GM19372 (cell line): ENCODE results near the gene CATSPER4.

ENCODE experiments used
- ATAC-seq: cut with Tn5 transposase; IDR thresholded peaks from one replicate; pipeline ENCODE4 v1.9.1; 2021; ENCODE audit warnings: mild to moderate bottlenecking, low read depth, moderate library complexity; ENCODE audit not compliant: unreplicated experiment

Gene CATSPER4

DNA sequence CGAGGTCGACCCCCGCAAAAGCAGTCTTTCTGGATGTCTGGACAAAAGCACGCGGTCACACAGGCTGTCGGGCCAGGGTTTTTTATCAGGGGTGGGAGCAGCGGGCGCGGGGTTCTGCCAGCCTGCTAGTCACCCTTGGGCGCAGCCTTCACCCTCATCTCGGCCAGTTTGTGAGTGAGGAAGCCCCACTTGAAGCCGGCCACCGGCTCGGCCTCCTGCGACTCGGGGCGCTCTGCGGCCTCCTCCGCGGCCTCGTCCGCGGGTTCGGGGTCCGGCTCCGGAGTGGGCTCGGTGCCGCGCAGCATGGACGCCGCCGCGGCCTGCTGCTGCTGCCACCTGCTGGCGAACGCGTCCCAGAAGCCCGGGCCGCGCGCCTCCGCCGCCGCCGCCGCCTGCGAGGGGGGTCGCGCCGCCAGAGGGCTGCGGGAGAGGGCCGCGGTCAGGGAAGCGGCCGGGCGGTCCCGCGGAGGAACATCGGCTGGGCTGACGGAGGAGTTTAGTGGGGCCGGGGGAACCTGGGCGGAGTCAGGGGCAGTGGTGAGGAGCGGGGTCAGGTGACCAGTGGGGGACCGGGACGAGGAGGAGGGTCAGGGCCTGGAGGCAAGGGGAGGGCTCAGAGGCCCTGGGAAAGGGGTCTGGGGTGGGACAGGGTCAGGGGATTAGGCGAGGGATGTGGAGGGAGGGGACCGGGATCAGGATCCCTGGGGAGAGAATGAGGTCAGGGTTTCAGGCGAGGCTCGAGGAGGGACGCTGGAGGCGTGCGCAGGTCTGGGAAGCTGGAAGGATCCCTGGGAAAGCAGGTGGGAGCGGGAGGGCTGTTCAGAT, 26.2 kb upstream of the CATSPER4 start:
- ATAC-seq, result no peak

DNA sequence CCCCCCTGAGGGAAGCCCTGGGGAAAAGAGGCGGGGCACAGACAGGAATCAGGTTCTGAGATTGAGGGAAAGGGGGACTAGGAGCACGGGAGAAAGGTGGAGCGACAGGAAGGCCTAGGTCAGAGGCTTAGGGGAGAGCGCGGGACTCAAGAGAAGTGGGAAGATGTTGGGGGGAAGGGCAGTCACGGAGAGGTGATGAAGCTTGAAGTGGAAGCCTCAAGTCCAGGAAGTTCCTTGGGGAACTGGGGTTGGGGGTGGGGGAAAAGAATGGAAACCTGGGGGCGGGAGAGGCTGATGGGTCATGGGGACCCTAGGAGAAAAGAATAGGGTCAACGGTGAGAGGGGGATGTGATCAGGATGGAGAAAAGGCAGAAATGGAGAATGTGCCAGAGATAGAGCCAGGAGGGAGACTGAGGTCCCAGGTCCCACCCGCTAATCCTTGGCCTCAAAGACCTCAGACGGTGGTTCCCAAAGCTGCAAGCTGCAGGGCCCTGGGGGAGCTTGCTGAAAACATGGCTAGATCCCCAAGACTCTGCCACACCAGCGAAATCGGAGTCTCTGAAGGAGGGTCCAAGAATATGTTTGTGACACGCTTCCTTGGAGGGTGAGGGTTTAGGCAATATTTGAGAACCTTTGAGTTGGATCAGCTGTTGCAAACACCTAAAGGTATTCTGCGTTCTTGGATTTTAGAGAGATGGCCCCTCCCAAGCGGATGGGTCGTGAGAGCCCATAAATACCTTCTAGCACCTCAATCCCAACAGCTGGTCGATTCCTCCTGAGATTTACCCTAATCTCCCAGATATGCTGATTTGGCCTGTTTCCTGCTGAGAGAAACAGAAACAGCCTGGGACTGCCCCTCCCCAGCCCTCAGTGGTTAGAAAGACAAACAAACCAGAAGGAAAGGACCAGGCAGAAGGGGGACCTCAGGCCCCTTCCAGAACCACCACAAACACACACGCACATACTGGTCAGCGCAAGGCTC, 25.2 kb upstream of the CATSPER4 start:
- no peak for ATAC-seq

DNA sequence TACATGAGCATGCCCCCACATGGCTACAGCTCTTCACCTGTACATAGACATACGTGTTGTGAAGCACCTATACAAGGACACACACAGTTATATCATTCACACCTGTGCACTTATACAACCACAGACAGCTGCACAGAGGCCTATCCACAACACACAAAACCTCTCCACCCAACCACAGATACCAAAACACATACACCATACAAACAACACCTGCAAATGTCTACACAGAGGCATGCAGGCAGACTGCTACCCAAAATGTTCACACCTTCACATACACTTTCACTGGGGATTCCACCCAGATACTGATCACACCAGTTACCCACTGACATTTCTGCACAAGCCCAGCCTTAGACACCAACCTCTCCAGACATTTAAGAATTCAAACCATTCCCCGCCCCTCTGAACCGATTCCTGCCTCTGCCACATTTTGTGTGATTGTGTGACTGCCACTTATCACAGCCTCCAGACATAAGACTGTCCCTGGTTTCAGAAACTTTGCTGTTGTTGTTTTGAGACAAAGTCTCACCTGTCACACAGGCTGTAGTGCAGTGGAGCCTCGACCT, 23.6 kb upstream of the CATSPER4 start:
- no peak for ATAC-seq

DNA sequence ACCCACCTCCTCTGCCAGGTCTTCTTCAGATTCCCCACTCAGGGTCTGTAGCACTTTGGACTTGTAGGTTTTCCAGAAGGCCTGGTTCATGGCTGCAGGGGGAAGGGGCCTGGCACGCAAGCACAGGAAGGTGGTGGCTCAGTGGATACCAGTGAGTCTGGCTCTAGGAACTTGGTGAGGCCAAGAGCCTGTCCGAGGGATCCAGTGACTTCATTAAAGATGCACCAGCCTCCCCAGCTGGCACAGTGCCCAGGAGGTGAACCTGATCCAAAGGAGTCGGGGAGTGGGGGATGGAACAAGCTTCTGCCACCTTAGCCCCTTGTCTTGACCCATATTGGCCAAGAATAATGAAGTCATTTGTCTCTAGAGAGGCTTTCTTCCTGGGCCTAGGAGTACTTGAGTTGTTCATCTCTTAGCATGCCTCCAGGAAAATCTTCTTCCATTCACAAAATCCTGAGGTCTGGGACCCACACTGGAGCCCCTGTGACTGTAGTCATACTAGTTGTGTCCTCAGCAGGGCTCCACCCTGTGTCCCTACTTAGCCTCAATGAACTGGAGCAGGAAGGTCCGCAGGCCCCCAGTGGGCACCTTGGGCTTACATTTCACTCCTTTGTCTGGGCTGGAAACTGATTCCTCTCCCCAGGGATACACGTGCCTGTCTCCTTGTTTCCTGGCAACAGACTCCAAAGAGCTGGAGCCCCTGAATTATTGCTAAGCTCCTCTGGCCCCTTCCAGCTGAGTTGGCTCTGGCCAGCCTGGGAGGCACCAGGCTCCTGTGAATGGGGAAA, 21.8 kb upstream of the CATSPER4 start, which contains the start of gene C1orf232:
Gene C1orf232 (minus strand): TSS at position 554 of the 788 bp plus-strand sequence. CDS start 464 bp downstream, at position 90.
- ATAC-seq, result no peak

DNA sequence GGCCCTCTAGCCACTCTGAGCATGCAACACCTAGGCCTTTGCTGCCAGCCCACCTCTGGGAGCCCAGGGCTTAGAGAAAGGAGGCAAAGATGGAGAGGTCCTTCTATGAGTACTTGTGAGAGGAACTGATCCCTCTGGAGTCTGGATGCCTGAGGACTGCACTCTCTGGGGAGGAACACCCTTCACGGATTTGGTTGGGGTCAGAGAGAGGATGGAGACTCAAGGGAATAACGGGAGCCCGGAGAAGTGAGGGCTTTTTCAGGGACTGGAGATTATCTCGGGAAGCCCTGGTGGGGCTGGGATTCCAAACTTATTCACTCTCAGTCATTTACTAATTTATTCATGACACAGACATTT, 21.2 kb upstream of the CATSPER4 start:
- ATAC-seq, result no peak

DNA sequence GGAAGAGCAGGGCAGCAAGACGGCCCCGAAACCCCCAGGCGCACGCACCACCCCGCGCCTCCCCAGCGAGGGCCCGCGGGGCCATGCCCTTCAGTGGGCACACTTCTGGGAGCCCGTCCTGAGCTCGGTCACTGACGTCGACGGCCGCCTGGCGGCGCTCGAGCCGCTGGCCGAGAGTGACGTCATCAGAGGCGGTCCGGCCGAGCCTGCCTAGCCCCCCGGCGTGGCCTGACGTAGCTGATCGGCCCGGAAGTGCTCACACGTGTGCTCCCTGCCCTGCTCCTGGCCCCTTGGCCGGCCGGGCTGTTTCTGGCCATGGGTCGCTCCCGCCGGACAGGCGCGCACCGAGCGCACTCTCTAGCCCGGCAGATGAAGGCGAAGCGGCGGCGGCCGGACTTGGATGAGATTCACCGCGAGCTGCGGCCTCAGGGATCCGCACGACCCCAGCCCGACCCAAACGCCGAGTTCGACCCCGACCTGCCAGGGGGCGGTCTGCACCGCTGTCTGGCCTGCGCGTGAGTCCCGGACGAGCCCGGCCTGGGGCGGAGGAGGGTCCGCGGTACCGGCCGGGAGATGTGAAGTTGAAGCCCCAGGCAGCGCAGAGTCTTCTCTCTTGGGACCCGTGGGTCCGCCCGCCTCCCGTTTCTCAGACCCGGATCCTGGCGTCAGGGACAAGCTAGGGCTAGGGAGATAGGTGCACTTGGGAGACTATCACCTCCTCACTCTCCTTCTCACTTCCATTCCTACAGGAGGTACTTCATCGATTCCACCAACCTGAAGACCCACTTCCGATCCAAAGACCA, 20.5 kb upstream of the CATSPER4 start, which contains the start of gene ZNF593:
Gene ZNF593 (plus strand): TSS at position 240 of the 803 bp plus-strand sequence. CDS start 76 bp downstream, at position 316.
- ATAC-seq, result peak; percentile 93

- ATAC-seq, result no peak
These were observed 20.0 kb upstream of the CATSPER4 start for GRCh38 chr1:26170472-26170821.

GRCh38 chr1:26171084-26172072, 19.0 kb upstream of the CATSPER4 start, which contains the start of gene ZNF593OS:
Gene ZNF593OS, minus strand, starts transcription at chr1:26171832. Its CDS starts 171 bp downstream, at chr1:26171661.
- no peak for ATAC-seq

GRCh38 chr1:26175346-26175745, 15.1 kb upstream of the CATSPER4 start:
- ATAC-seq, result no peak

DNA sequence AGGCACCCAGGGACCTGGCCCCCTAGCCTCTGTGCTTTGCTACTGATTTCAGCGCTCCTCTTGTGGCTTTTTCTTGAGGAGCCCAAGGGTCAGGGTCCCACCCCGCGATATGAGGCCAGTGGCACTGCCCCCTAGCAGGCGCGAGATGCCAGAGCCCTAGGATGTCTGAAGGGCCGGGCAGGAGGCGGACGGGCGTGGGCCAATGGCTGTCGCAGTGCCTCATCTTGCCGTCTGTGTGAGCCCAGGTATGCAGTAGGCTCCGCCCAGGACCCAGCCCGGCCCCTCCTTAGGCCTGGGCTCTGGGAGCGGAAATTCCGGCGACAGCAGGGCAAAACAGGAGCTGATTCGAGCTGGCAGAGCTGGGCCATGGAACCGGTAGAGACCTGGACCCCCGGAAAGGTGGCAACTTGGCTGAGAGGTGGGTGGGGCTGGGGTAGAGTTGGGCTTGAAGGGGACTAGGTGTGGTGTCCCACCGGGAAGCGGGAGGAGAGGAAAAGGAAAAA, 13.2 kb upstream of the CATSPER4 start, which contains the start of gene CNKSR1:
Gene CNKSR1 (plus strand): TSS at position 310 of the 503 bp plus-strand sequence. CDS start 57 bp downstream, at position 367.
- ATAC-seq, result no peak

DNA sequence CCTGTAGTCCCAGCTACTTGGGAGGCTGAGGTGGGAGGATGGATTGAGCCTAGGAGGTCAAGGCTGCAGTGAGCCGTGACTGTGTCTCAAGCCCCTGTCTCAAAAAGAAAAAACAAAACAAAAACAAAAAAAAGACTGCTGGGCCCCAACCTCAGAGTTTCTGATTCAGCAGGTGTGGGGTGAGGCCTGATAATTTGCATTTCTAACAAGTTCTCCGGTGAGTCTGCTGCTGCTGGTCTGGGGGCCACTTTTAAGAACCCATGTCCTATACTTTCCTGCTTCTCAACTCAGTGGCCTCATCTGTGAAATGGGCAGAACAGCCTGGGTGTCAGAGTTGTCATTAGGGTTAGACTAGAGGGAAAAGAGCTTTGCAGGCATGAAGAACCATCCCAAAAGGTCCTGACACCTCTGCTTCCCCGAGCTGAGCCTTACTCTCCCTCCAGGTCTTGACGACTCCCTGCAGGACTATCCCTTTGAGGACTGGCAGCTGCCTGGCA, 10.3 kb upstream of the CATSPER4 start:
- no peak for ATAC-seq

DNA sequence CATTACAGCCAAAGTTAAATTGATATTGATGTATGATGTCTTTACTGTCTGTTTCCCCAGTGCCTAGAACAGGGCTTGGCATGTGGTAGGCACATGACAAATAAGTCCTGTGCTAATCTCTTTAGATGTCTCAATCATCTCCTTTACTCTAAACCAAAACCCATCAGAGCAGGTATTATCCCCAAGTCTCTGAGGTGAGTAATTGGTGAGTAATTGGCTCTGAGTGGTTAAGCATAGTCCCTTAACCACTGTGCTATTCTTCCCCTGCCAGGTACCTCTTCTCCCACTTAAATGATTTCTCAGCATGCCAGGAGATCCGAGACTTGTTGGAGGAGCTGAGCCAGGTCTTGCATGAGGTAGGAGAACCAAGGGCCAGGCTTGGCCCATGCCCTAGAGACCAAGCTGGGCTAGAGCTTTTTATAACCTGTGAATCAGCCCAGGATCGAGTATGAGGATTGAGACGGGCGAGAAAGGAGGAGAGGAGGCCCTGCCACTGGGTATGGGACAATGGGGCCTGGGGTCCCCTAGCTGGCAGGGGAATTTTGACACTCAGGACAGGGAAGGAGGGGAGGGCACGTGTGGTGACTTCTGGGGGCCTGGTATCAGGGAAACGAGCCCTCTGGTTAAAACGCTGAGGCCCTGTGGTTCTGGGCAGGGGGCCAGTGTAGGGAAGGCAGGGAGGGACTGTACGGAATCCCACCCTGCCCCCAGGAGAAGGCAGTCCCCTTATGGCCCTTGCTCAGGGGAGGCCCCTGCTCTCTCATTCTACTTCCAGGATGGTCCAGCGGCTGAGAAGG, 8.6 kb upstream of the CATSPER4 start:
- ATAC-seq, result no peak

GRCh38 chr1:26182383-26182696, 8.1 kb upstream of the CATSPER4 start:
- ATAC-seq, result no peak

- no peak for ATAC-seq
These were observed 6.3 kb upstream of the CATSPER4 start for GRCh38 chr1:26184086-26184485.

DNA sequence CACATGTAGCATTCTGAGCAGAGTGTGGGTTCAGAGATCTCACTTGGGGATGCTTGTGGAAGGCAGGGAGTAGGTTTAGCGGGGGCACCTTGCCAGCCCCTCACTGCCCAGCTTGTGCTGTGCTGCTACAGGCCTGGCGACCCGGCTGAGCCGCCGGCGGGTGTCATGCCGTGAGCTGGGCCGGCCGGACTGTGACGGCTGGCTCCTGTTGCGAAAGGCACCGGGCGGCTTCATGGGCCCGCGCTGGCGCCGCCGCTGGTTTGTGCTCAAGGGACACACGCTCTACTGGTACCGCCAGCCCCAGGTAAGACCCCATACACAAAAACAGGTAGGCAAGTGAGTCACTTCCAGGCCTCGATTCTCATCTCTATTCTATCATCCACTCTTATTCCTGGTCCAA, 5.5 kb upstream of the CATSPER4 start:
- no peak for ATAC-seq

GRCh38 chr1:26187882-26188281, 2.5 kb upstream of the CATSPER4 start:
- no peak for ATAC-seq

DNA sequence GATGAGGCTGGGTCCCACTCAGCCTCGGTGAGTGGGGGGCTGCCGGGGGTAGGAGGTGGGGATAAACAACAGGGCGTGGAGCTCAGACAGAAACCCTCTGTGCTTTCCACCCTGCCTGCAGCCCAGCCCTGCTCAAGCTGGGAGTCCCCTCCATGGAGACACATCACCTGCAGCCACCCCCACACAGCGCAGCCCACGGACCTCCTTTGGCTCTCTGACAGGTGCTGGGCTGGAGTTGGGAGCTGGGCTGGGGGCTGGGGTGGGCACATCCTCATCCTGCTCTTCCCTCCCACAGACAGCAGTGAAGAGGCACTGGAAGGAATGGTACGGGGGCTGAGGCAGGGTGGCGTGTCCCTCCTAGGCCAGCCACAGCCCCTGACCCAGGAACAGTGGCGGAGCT, 1.9 kb upstream of the CATSPER4 start:
- no peak for ATAC-seq
